NCI-H748 (cell line): ENCODE results near the gene LIF.
"Not testable (repeated sequence)": the region's sequence is repeated elsewhere in the genome, so short reads cannot be mapped to it uniquely, and the experiment has no call there.

ENCODE experiments used
- DNase-seq: peaks from one replicate; lab custom pipeline; 2025; ENCODE audit not compliant: unreplicated experiment; lab: John Stamatoyannopoulos, UW

Gene LIF

GRCh38 chr22:30244641-30245040, 1.9 kb downstream of the LIF start:
- no peak for DNase-seq

- DNase-seq, result no peak
Measured at GRCh38 chr22:30244066-30244465, 2.5 kb downstream of the LIF start.

- no peak for DNase-seq
Measured at GRCh38 chr22:30243661-30244060, 2.9 kb downstream of the LIF start.

GRCh38 chr22:30241576-30242371, 4.8 kb downstream of the LIF start:
- no peak for DNase-seq

- DNase-seq, result no peak
Measured at GRCh38 chr22:30240541-30241417, 5.8 kb downstream of the LIF start.

- no peak for DNase-seq
Measured at GRCh38 chr22:30239488-30240405, 6.8 kb downstream of the LIF start.

- no peak for DNase-seq
Measured at GRCh38 chr22:30238661-30239487, 7.7 kb downstream of the LIF start.

GRCh38 chr22:30238136-30238535, 8.4 kb downstream of the LIF start:
- no peak for DNase-seq

GRCh38 chr22:30236875-30237274, 9.7 kb downstream of the LIF start:
- no peak for DNase-seq

GRCh38 chr22:30235687-30236170, 10.8 kb downstream of the LIF start:
- DNase-seq, result no peak

- DNase-seq, result no peak
Measured at GRCh38 chr22:30234786-30235470, 11.6 kb downstream of the LIF start.

GRCh38 chr22:30234325-30234724, 12.2 kb downstream of the LIF start:
- DNase-seq, result not testable (repeated sequence)

- no peak for DNase-seq
Measured at GRCh38 chr22:30233582-30233981, 13.0 kb downstream of the LIF start.

GRCh38 chr22:30232716-30233218, 13.8 kb downstream of the LIF start:
- no peak for DNase-seq

GRCh38 chr22:30230787-30231461, 15.6 kb downstream of the LIF start:
- DNase-seq, result no peak

GRCh38 chr22:30230330-30230729, 16.2 kb downstream of the LIF start:
- DNase-seq, result no peak

- peak; percentile 1 for DNase-seq
Measured at GRCh38 chr22:30228509-30229359, 17.8 kb downstream of the LIF start.
